Sigmoid colon (tissue), 7 donors: ENCODE results near the gene IL36G. TPM values are rescaled to one million over a fixed set of nuclear protein-coding genes. Genes with fewer than 3 reads are reported as not detected.

ENCODE experiments used
- DNase-seq: peaks from one replicate; pipeline ENCODE4 v3.0.0-alpha.2; 2019
- H3K27ac ChIP-seq, 4 donors: fragments of 200-600 bp; sonication (generic); one replicate each; pipeline ENCODE4 v1.5.1; 2016 to 2019; ENCODE audit warnings: mild to moderate bottlenecking in 1 of 4
- H3K27me3 ChIP-seq, 3 donors: fragments of 200-600 bp; sonication (generic); one replicate each; pipeline ENCODE4 v1.5.1; 2019; ENCODE audit warnings: mild to moderate bottlenecking in 1 of 3
- H3K36me3 ChIP-seq, 4 donors: fragments of 200-600 bp; sonication (generic); one replicate each; pipeline ENCODE4 v1.5.1; 2016 to 2019
- H3K4me1 ChIP-seq, 4 donors: fragments of 200-600 bp; sonication (generic); one replicate each; pipeline ENCODE4 v1.5.1; 2017 to 2019
- H3K4me3 ChIP-seq, 4 donors: fragments of 200-600 bp; sonication (generic); one replicate each; pipeline ENCODE4 v1.5.1; 2017 to 2019; ENCODE audit warnings: mild to moderate bottlenecking in 2 of 4, moderate library complexity in 1 of 4
- H3K9me3 ChIP-seq, 4 donors: fragments of 200-600 bp in 3 of 4; sonication (generic) in 3 of 4; one replicate each; pipeline versions ENCODE4 v1.5.1 to v1.6.1; 2013 to 2019
- EP300 ChIP-seq, 4 donors: sonication (generic); formaldehyde crosslinking; IDR thresholded peaks; one replicate each; pipeline ENCODE4 v1.6.1; 2017; ENCODE audit warnings: antibody characterized with exemption in 4 of 4
- POLR2A ChIP-seq, 2 donors: fragments of 450-650 bp; IDR thresholded peaks; one replicate each; pipeline ENCODE4 v1.6.1; 2016; ENCODE audit warnings: antibody characterized with exemption in 2 of 2, mild to moderate bottlenecking in 2 of 2, moderate library complexity in 2 of 2
- POLR2AphosphoS5 ChIP-seq, 4 donors: sonication (generic); formaldehyde crosslinking; IDR thresholded peaks; one replicate each; pipeline ENCODE4 v1.6.1; 2017; ENCODE audit warnings: antibody characterized with exemption in 4 of 4
- WGBS, 2 donors: extraction: QIAGEN DNeasy Blood & Tissue Kit; methylation state at CpG; one replicate each; pipeline ENCODE4 v1.1.7; 2013; 5-methylcytosine and 5-hydroxymethylcytosine counted together
- intact Hi-C: fragments of 100-400 bp; cut with DNase I; formaldehyde crosslinking; loops from one replicate; pipeline ENCODE4 v1.15.1; 2023
- polyA plus RNA-seq, 3 donors: library from polyadenylated mRNA; stranded (reverse); fragments of 200-250 nt; gene quantifications; one replicate each; pipeline ENCODE4 v1.2.3, GENCODE V29; 2013
- total RNA-seq, 4 donors: library from RNA; depleted of rRNA; stranded (reverse); fragments of >200 nt; gene quantifications; one replicate each; pipeline ENCODE4 v1.1.0, GENCODE V29; 2016
- TF ChIP-seq, protein P1 (sequence below), 4 experiments: fragments of 450-650 bp in 3 of 4; fragments of 200-600 bp in 1 of 4; IDR thresholded peaks; one replicate each; pipeline ENCODE4 v1.5.1; 2016 to 2019; ENCODE audit warnings: antibody characterized with exemption in 4 of 4, mild to moderate bottlenecking in 3 of 4, moderate library complexity in 2 of 4
- donor health status: healthy with polysubstance abuse.
- donor health status: Bipolar disorder and iron deficiency.
- donor health status: healthy.

The IL36G gene
- total and polyA plus RNA-seq, 7 donors, result 0.17 TPM; not detected in 6

DNA sequence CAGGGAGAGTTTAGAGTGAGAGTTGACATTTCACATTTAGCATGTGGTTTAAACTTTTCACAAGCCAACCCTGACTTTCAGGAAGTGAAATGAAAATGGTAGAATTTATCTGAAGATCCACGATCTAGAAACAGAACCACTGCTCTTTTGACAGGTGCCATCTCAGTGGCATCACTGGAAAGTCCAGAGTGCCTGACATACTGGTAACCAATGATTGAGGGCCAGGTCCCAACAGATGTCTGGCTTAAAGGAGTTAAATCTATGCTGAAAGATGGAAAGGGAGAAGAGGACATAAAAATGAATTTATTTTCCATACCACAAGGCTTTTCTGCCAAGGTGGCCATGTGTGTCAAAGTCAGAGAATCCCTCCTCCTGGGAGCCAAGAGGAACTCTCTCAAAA, 2.7 kb downstream of the IL36G start:
- TF ChIP-seq POLR2AphosphoS5 (IDR thresholded peaks at IDR 0.05) (no peak), EP300 (IDR thresholded peaks at IDR 0.05) (no peak), POLR2A (IDR thresholded peaks at IDR 0.05) (no peak)
- TF ChIP-seq, protein P1, sequence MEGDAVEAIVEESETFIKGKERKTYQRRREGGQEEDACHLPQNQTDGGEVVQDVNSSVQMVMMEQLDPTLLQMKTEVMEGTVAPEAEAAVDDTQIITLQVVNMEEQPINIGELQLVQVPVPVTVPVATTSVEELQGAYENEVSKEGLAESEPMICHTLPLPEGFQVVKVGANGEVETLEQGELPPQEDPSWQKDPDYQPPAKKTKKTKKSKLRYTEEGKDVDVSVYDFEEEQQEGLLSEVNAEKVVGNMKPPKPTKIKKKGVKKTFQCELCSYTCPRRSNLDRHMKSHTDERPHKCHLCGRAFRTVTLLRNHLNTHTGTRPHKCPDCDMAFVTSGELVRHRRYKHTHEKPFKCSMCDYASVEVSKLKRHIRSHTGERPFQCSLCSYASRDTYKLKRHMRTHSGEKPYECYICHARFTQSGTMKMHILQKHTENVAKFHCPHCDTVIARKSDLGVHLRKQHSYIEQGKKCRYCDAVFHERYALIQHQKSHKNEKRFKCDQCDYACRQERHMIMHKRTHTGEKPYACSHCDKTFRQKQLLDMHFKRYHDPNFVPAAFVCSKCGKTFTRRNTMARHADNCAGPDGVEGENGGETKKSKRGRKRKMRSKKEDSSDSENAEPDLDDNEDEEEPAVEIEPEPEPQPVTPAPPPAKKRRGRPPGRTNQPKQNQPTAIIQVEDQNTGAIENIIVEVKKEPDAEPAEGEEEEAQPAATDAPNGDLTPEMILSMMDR (IDR thresholded peaks at IDR 0.05), result no peak
- intact Hi-C loops, result no loop called here
- Histone ChIP-seq H3K27ac (no peak overlapping the region), H3K27me3 (no peaks in the 10 kb centered on the region), H3K36me3 (no peaks in the 10 kb centered on the region), H3K9me3 (no peaks in the 10 kb centered on the region), H3K4me1 (no peaks in the 10 kb centered on the region), H3K4me3 (no peak overlapping the region)
- WGBS, 2 donors, result 33 to 41% methylated on average over 1 of the region's 1 CpG
- DNase-seq, result no peak

DNA sequence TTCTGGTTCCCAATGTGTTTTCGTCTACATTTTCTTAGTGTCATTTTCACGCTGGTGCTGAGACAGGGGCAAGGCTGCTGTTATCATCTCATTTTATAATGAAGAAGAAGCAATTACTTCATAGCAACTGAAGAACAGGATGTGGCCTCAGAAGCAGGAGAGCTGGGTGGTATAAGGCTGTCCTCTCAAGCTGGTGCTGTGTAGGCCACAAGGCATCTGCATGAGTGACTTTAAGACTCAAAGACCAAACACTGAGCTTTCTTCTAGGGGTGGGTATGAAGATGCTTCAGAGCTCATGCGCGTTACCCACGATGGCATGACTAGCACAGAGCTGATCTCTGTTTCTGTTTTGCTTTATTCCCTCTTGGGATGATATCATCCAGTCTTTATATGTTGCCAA, 7.3 kb downstream of the IL36G start:
- no peaks in the 10 kb centered on the region for H3K4me1 ChIP-seq
- 70 to 86% methylated on average over 5 of the region's 5 CpGs for WGBS, 2 donors
- intact Hi-C loops, result no loop called here

DNA sequence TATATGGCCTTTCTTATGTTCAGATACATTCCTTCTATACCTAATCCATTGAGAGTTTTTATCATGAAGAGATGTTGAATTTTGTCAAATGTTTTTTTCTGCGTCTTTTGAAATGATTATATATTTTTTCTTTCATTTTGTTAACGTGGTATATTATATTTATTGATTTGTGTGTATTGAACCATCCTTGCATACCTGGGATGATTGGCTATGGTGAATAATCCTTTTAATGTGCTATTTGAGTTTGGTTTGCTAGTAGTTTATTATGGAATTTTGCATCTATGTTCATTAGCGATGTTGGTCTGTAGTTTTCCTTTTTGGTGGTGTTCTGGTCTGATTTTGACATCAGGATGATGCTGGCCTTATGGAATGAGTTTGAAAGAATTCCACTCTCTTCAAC, 11.8 kb downstream of the IL36G start:
- Histone ChIP-seq H3K4me3 (no peak overlapping the region), H3K27ac (no peak overlapping the region), H3K9me3 (peaks cover 0 to 16% (median 5%) of the 10 kb centered on the region in 4 donors), H3K36me3 (no peaks in the 10 kb centered on the region), H3K27me3 (no peaks in the 10 kb centered on the region), H3K4me1 (no peaks in the 10 kb centered on the region)
- intact Hi-C loops, result no loop called here
- WGBS, 2 donors, result 79 to 87% methylated on average over 3 of the region's 3 CpGs
- TF ChIP-seq, protein P1 (IDR thresholded peaks at IDR 0.05), result no peak
- TF ChIP-seq POLR2A (IDR thresholded peaks at IDR 0.05), result no peak
- no peak for TF ChIP-seq POLR2AphosphoS5 (IDR thresholded peaks at IDR 0.05)
- no peak for TF ChIP-seq EP300 (IDR thresholded peaks at IDR 0.05)
- DNase-seq, result no peak

More for the DNA sequence above, 7.3 kb downstream of the IL36G start:
- no peak overlapping the region for H3K4me3 ChIP-seq
- H3K36me3 ChIP-seq, result no peaks in the 10 kb centered on the region
- no peaks in the 10 kb centered on the region for H3K27me3 ChIP-seq
- H3K9me3 ChIP-seq, result peaks cover 0 to 5% (median 1%) of the 10 kb centered on the region in 4 donors
- DNase-seq, result no peak
- no peak overlapping the region for H3K27ac ChIP-seq
- TF ChIP-seq POLR2A (IDR thresholded peaks at IDR 0.05) (no peak), EP300 (IDR thresholded peaks at IDR 0.05) (no peak), POLR2AphosphoS5 (IDR thresholded peaks at IDR 0.05) (no peak)
- TF ChIP-seq, protein P1 (IDR thresholded peaks at IDR 0.05), result no peak

DNA sequence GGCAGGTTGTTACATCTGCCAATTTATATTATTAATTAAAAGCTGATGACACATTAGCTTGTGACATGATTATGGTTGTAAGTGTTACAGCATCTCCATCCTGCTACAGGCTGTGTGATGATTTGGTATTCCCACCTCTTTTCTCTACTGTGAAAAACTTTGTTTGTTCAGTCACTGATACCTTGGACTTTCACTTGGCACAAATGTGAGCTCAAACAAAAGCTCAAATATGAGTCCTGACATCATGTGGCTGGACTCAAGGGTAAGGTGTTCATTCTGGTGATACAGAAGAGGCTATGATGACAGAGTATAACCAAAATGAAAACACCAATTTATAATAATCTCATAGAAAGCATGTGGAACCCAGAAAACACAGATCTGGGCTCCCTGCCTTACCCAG, 16.0 kb downstream of the IL36G start:
- Histone ChIP-seq H3K27ac (no peak overlapping the region), H3K4me3 (no peak overlapping the region), H3K36me3 (no peaks in the 10 kb centered on the region), H3K27me3 (no peaks in the 10 kb centered on the region), H3K9me3 (peaks cover 0 to 16% (median 5%) of the 10 kb centered on the region in 4 donors), H3K4me1 (no peaks in the 10 kb centered on the region)
- no peak for DNase-seq
- intact Hi-C loops, result no loop called here
- TF ChIP-seq POLR2AphosphoS5 (IDR thresholded peaks at IDR 0.05), result no peak
- TF ChIP-seq, protein P1 (IDR thresholded peaks at IDR 0.05), result no peak
- no peak for TF ChIP-seq EP300 (IDR thresholded peaks at IDR 0.05)
- TF ChIP-seq POLR2A (IDR thresholded peaks at IDR 0.05), result no peak

DNA sequence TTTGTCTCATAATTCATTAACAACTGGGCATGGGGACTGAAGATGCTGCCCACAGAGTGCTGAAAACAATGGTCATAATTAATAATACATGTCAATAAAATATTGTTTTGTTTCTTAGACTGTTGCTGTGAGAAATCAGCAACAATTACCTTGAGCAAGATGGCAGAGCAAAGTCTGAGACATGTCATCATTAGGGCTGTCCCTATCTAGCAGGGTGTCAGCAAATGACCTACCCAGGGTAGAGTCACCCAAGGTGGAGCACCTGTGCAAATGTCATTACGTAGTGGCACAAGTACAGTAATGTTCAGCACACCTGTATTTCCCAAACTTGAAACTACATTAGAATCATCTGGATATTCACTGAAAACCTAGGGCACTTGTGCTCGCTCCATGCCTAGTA, 16.8 kb downstream of the IL36G start:
- no peak for DNase-seq
- H3K27me3 ChIP-seq, result no peaks in the 10 kb centered on the region
- WGBS, 2 donors, result 82 to 86% methylated on average over 2 of the region's 2 CpGs
- TF ChIP-seq POLR2A (IDR thresholded peaks at IDR 0.05), result no peak
- TF ChIP-seq, protein P1 (IDR thresholded peaks at IDR 0.05), result no peak
- TF ChIP-seq POLR2AphosphoS5 (IDR thresholded peaks at IDR 0.05), result no peak
- no peak for TF ChIP-seq EP300 (IDR thresholded peaks at IDR 0.05)
- H3K4me1 ChIP-seq, result no peaks in the 10 kb centered on the region
- no peak overlapping the region for H3K27ac ChIP-seq
- H3K9me3 ChIP-seq, result peaks cover 0 to 10% (median 5%) of the 10 kb centered on the region in 4 donors
- intact Hi-C loops, result no loop called here
- H3K36me3 ChIP-seq, result no peaks in the 10 kb centered on the region
- no peak overlapping the region for H3K4me3 ChIP-seq
